GM23338 (cell line): ENCODE measurements around the gene MON1B. TPM values are rescaled to one million over a fixed set of nuclear protein-coding genes. Genes with fewer than 3 reads are reported as not detected.

Experiments used
- ATAC-seq: fragments of 200-7000 bp; cut with Tn5 transposase; 3 replicates; pipeline ENCODE4 v1.9.1; 2020
- DNase-seq: peaks from one replicate; pipeline ENCODE4 v3.0.0-alpha.2; 2015; ENCODE audit warnings: low spot score
- H2AFZ ChIP-seq: fragments of 200-600 bp; sonication (generic); 2 replicates; pipeline ENCODE4 v1.8.0; 2016; ENCODE audit warnings: antibody characterized with exemption, mild to moderate bottlenecking, moderate library complexity
- H3F3A ChIP-seq: fragments of 200-600 bp; sonication (generic); replicated peaks from 2 replicates; pipeline ENCODE4 v1.8.0; 2017; ENCODE audit warnings: antibody characterized with exemption, mixed run types, low read depth
- H3K27ac ChIP-seq: fragments of 200-600 bp; sonication (generic); 2 replicates; pipeline ENCODE4 v1.6.1; 2016; ENCODE audit warnings: low read depth
- H3K27me3 ChIP-seq: fragments of 200-600 bp; sonication (generic); 2 replicates; pipeline ENCODE4 v1.8.0; 2016; ENCODE audit warnings: mild to moderate bottlenecking, mixed run types, moderate library complexity; ENCODE audit not compliant: insufficient read depth
- H3K36me3 ChIP-seq: fragments of 200-600 bp; sonication (generic); 2 replicates; pipeline ENCODE4 v1.8.0; 2016; ENCODE audit warnings: mild to moderate bottlenecking; ENCODE audit not compliant: insufficient read depth
- H3K4me1 ChIP-seq: fragments of 200-600 bp; sonication (generic); 2 replicates; pipeline ENCODE4 v1.8.0; 2016; ENCODE audit warnings: mild to moderate bottlenecking, moderate library complexity; ENCODE audit not compliant: insufficient read depth
- H3K4me2 ChIP-seq: fragments of 200-600 bp; sonication (generic); 2 replicates; pipeline ENCODE4 v1.7.1; 2017; ENCODE audit warnings: mixed run types
- H3K4me3 ChIP-seq: fragments of 200-600 bp; sonication (generic); 2 replicates; pipeline ENCODE4 v1.6.1; 2016; ENCODE audit warnings: mixed run types
- H3K79me2 ChIP-seq: fragments of 200-600 bp; sonication (generic); replicated peaks from 2 replicates; pipeline ENCODE4 v1.8.0; 2017; ENCODE audit warnings: mild to moderate bottlenecking; ENCODE audit not compliant: insufficient read depth
- H3K9me2 ChIP-seq: fragments of 200-600 bp; sonication (generic); 2 replicates; pipeline ENCODE4 v1.8.0; 2017; ENCODE audit not compliant: insufficient read depth
- H4K20me1 ChIP-seq: fragments of 200-600 bp; sonication (generic); replicated peaks from 2 replicates; pipeline ENCODE4 v1.8.0; 2017; ENCODE audit warnings: mild to moderate bottlenecking; ENCODE audit not compliant: insufficient read depth
- H3K27ac Mint-ChIP-seq: 2 replicates; pipeline ENCODE4 v1.8.0; 2020; ENCODE audit warnings: inconsistent platforms, mild to moderate bottlenecking, moderate library complexity, mixed read lengths
- H3K27me3 Mint-ChIP-seq: 3 replicates; pipeline ENCODE4 v1.8.0; 2022; ENCODE audit warnings: low read depth, mild to moderate bottlenecking, moderate library complexity, mixed read lengths, inconsistent platforms; ENCODE audit not compliant: insufficient read depth, poor library complexity
- H3K36me3 Mint-ChIP-seq: 3 replicates; pipeline ENCODE4 v1.8.0; 2021; ENCODE audit warnings: low read depth, mild to moderate bottlenecking, inconsistent platforms, moderate library complexity, mixed read lengths
- H3K4me1 Mint-ChIP-seq: 3 replicates; pipeline ENCODE4 v1.8.0; 2020; ENCODE audit warnings: mild to moderate bottlenecking, inconsistent platforms, mixed read lengths
- H3K4me3 Mint-ChIP-seq: 3 replicates; pipeline ENCODE4 v1.8.0; 2021; ENCODE audit warnings: moderate library complexity, mild to moderate bottlenecking, inconsistent platforms, mixed read lengths
- H3K9me3 Mint-ChIP-seq: 3 replicates; pipeline ENCODE4 v1.8.0; 2020; ENCODE audit warnings: moderate library complexity, mild to moderate bottlenecking, inconsistent platforms, mixed read lengths
- CREB1 ChIP-seq: fragments of 250-450 bp; sonication (Bioruptor Pico); IDR thresholded peaks from 2 replicates; pipeline ENCODE4 v1.5.0; 2020; ENCODE audit warnings: low read depth, mild to moderate bottlenecking, moderate library complexity
- CTCF ChIP-seq, 2 experiments: fragments of 200-600 bp in 1 of 2; sonication (generic) in 1 of 2; conservative IDR thresholded peaks; 2 replicates each; pipeline versions ENCODE4 v1.5.1 to v1.6.1; 2016 to 2017; ENCODE audit warnings: antibody characterized with exemption in 2 of 2, low read depth in 2 of 2, mild to moderate bottlenecking in 2 of 2, moderate library complexity in 1 of 2
- EZH2 ChIP-seq: fragments of 200-600 bp; sonication (generic); IDR thresholded peaks from one replicate; pipeline ENCODE4 v1.8.0; 2017; ENCODE audit warnings: antibody characterized with exemption, mild to moderate bottlenecking, low read depth; ENCODE audit not compliant: unreplicated experiment
- EZH2phosphoT487 ChIP-seq: fragments of 200-600 bp; sonication (generic); IDR thresholded peaks from one replicate; pipeline ENCODE4 v1.8.1; 2018; ENCODE audit warnings: antibody characterized with exemption; ENCODE audit not compliant: unreplicated experiment
- JUNB ChIP-seq: IDR thresholded peaks from one replicate; pipeline ENCODE4 v1.6.1; 2016; ENCODE audit warnings: antibody characterized with exemption; ENCODE audit not compliant: unreplicated experiment
- NANOG ChIP-seq: IDR thresholded peaks from 2 replicates; pipeline ENCODE4 v1.6.1; 2016; ENCODE audit warnings: antibody characterized with exemption, borderline replicate concordance
- POLR2AphosphoS5 ChIP-seq: IDR thresholded peaks from 2 replicates; pipeline ENCODE4 v1.6.1; 2016; ENCODE audit warnings: antibody characterized with exemption, low read depth
- STAT1 ChIP-seq: IDR thresholded peaks from one replicate; pipeline ENCODE4 v1.6.1; 2016; ENCODE audit warnings: antibody characterized with exemption; ENCODE audit not compliant: unreplicated experiment
- ZNF114 ChIP-seq: fragments of 250-450 bp; sonication (Bioruptor Pico); IDR thresholded peaks from 2 replicates; pipeline ENCODE4 v1.5.0; 2020; ENCODE audit warnings: mild to moderate bottlenecking, moderate library complexity
- ZNF331 ChIP-seq: fragments of 250-450 bp; sonication (Bioruptor Pico); IDR thresholded peaks from 2 replicates; pipeline ENCODE4 v1.5.0; 2020; ENCODE audit warnings: low read depth, mild to moderate bottlenecking, moderate library complexity
- ZNF462 ChIP-seq: fragments of 250-450 bp; sonication (Bioruptor Pico); IDR thresholded peaks from 2 replicates; pipeline ENCODE4 v1.5.0; 2020; ENCODE audit warnings: mild to moderate bottlenecking, moderate library complexity
- polyA plus RNA-seq: library from polyadenylated mRNA; unstranded; fragments of >200 nt; fragmentation: Nextera tagmentation; extraction: Ambion mirVana; gene quantifications from 2 replicates; pipeline ENCODE4 v1.2.1, GENCODE V29; 2016
- total RNA-seq: library from RNA; depleted of rRNA; stranded (reverse); fragments of >200 nt; shearing (Covaris generic); gene quantifications from 2 replicates; pipeline ENCODE4 v1.2.3, GENCODE V29; 2014

Gene MON1B
- total and polyA plus RNA-seq, 2 experiments from 2014 or later, result 9.7 to 30.2 TPM

- no peaks in the 10 kb centered on the region for H4K20me1 ChIP-seq
- no peak overlapping the region for H2AFZ ChIP-seq
- DNase-seq, result no peak
- H3K36me3 Mint-ChIP-seq, result no peaks in the 10 kb centered on the region
- no peaks in the 10 kb centered on the region for H3K36me3 ChIP-seq
- no peaks in the 10 kb centered on the region for H3K27me3 ChIP-seq
- H3K4me1 Mint-ChIP-seq, result no peaks in the 10 kb centered on the region
- H3F3A ChIP-seq, result no peaks in the 10 kb centered on the region
- H3K79me2 ChIP-seq, result no peaks in the 10 kb centered on the region
- no peaks in the 10 kb centered on the region for H3K27me3 Mint-ChIP-seq
- no peaks in the 10 kb centered on the region for H3K4me1 ChIP-seq
- peaks cover 3% of the 10 kb centered on the region; the same call in 1 of the 2 replicates for H3K9me2 ChIP-seq
- no peak overlapping the region for H3K27ac Mint-ChIP-seq
- H3K9me3 Mint-ChIP-seq, result peaks cover 31% of the 10 kb centered on the region
- H3K4me2 ChIP-seq, result no peak overlapping the region
- no peak for ATAC-seq
- no peak overlapping the region for H3K4me3 Mint-ChIP-seq
- TF ChIP-seq POLR2AphosphoS5, result no peak
- no peak for TF ChIP-seq JUNB
- no peak for TF ChIP-seq CTCF (conservative IDR thresholded peaks at IDR 0.05; ENCODE audit: low read depth in 2 of 2)
- TF ChIP-seq ZNF331 (CRISPR knock-in tag), result no peak
- TF ChIP-seq STAT1, result no peak
- TF ChIP-seq ZNF462 (CRISPR knock-in tag), result no peak
- TF ChIP-seq CREB1 (CRISPR knock-in tag), result no peak
- TF ChIP-seq EZH2, result no peak
- no peak for TF ChIP-seq NANOG
- TF ChIP-seq EZH2phosphoT487, result no peak
- no peak for TF ChIP-seq ZNF114 (CRISPR knock-in tag)
- no peak overlapping the region for H3K4me3 ChIP-seq
- no peak overlapping the region for H3K27ac ChIP-seq
Observed at GRCh38 chr16:77166726-77167125, 24.3 kb upstream of the MON1B start.
